Activated CD4-positive, alpha-beta T cell treated with anti-CD3 and anti-CD28 coated beads for 1 hour (primary cell): ENCODE results near the gene AKAP8.
"Not testable (repeated sequence)": the region's sequence is repeated elsewhere in the genome, so short reads cannot be mapped to it uniquely, and the experiment has no call there.

Experiments
- DNase-seq: peaks from one replicate; pipeline ENCODE4 v3.0.0-alpha.2; 2020

AKAP8 gene

DNA sequence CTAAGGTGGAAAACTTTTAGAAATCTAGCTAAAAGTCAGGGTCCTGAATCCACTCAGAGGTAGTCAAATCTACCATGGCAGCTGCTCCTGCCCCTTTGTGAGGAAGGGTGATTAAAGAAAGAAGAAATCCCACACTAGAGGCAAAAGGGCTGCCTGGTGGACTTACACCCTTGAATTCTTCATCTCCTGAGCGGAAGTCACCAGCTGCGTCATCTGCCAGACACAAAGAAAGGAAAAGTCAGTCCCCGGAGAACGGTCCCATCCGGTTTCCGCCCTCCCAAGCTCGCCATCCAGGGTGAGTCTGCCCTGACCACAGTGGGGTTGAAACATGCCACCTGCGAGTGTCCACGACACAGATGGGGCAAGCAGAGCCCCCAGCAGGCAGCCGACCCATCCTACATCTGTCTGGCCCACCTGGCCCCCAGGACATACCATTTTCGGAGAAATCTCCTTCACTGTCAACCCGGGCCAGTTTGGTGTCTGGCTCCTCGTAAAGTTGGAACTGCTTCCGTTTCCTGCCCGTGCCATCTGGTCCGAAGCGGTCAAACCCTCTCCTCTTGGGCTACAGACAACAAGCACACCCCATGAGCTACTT lies 7.7 kb downstream of the AKAP8 start:
- DNase-seq: no peak

DNA sequence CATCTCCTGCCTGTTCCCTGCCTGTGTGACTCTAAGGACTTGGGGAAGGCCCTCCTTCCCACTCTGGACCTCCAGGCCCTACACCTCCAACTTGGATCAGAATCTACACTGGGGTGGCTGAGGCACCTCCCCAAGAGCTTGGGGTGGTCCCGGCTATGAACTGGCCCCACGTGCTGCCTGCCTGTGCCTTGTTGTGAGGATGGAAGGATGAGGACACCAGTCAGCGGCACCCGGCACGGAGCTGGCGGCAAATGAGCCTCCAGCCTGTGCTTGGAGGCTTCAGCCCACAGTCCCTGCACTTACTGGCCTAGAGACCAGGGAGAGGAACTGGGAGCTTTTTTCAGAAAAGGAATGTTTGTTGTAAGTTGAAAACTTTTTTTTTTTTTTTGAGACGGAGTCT lies 8.5 kb downstream of the AKAP8 start:
- DNase-seq: no peak

DNA sequence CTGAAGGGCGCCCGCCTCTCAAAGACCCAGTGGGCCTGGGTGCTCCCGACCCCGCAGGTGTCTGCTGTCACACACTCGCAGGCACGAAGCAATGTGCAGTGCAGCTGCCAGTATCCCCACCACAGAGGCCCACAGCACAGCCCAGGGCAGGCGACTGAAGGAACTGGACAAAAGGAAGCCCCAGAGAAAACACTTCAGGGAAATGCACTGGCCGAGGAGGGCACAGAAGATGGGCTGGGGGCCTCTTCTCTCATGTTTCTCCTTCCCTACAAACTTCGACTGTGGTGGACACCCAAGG lies 10.0 kb downstream of the AKAP8 start:
- no peak for DNase-seq

DNA sequence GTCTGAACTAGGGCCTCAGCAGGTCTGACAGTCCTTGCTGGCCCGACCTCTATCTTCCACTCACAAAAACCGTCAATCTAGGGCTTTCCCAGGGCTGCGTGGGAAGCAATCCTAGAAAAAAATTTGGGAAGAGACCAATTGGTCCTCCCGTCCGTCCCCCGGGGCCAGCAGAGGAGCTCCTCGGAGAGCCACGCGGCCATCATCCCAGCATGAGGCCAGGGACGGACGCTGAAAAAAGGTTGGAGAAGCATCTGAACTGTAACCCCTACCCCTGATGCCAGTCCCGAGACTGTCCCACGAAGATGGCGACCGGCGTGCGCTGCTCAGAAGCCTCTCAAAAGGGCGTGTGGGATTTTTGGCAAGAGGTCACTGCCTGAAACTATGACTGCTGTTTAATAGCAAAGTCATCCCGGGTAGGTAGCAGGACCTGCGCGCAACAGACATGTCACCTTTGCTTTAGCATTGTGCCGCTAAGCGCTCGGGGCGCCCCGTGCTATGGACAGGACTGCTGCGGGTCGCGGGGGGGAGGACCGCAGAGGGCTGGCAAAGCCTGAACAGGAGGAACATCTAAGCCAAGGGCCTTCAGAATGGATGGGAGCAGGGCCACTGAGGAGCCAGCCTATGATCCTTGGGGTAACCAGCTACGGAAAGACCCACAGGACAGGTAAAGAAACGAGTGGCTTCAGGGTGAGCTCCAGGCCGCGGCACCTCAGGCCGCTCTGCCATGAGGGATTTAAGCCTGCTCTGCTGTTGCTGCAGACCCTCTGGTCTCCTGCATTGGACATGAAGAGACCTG lies 10.6 kb downstream of the AKAP8 start:
- no peak for DNase-seq

DNA sequence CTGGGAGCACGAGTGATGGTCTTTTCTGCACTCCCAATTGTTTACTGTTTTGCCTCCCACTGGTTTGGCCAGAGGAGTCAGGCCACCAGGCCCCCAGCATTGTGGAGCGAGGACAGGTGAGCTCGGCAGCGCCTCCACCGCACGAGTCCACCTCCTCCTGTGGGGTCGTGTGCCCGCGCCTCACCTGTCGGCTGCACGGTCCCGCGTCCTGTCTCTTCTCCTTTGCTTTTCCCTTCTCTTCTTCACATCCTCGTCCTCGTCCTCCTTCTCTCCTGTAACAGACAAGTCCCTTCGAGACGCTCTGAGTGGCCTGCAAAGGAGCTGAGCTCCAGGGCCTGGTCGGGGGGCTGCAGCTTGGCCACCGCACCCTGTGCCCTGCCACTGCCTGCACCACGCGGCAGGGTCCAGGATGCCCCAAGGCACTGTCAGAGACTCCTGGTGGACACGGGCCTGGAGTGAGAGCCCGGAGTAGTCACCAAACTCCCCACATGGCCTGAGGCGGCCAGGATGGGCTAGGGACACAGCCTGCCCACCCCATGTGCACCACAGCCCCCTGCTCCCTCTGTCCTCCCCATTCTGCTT lies 11.4 kb downstream of the AKAP8 start:
- no peak for DNase-seq

DNA sequence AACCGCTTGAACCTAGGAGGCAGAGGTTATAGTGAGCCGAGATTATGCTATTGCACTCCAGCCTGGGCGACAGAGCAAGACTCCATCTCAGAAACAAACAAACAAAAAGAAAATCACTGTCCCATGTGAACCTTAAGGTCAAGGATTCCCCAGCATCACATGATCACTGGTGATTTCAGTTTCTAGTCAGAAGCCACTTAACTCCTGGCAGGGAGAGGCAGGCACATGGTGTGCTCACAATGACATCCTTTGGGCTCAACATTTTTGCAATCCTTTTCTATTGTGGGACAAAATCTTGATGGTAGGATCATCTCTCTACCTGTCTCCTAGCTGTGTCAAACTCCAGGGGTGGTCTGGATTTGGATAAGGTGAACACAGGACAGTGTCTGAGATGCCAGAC lies 12.1 kb downstream of the AKAP8 start:
- DNase-seq: no peak

DNA sequence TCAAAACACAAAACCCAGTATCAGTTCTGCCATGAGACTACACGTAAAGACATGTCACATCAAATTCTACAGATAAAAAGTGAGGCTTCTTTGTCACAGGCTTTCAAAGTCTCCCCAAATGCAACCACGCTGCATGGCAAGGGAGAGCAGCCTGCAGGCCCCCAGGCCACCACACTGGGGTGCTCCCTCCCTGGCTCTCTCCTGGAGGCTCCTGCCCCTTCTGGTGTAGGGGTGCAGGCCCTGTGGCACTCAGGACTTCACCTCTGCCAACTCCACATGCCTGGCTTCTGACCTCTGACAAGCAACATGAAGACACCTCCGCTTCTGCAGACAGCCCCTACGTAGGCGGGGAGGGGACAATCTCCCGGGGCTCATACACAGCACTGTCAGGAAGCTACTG lies 14.3 kb downstream of the AKAP8 start:
- no peak for DNase-seq

DNA sequence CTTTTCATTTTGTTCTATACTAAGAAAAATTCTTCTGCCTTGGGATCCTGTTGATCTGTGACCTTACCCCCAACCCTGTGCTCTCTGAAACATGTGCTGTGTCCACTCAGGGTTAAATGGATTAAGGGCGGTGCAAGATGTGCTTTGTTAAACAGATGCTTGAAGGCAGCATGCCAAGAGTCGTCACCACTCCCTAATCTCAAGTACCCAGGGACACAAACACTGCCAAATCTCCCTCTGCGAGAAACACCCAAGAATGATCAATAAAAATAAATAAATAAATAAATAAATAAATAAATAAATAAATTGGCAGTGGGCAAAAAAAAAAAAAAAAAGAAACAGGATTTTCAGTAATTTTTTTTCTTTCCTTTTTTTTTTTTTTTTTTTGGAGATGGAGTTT lies 15.8 kb downstream of the AKAP8 start:
- not testable (repeated sequence) for DNase-seq

DNA sequence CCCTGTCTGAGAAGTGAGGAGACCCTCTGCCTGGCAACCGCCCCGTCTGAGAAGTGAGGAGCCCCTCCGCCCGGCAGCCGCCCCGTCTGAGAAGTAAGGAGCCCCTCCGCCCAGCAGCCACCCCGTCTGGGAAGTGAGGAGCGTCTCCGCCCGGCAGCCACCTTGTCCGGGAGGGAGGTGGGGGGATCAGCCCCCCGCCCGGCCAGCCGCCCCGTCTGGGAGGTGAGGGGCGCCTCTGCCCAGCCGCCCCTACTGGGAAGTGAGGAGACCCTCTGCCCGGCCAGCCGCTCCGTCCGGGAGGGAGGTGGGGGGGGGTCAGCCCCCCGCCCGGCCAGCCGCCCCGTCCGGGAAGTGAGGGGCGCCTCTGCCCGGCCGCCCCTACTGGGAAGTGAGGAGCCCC lies 16.5 kb downstream of the AKAP8 start:
- not testable (repeated sequence) for DNase-seq

DNA sequence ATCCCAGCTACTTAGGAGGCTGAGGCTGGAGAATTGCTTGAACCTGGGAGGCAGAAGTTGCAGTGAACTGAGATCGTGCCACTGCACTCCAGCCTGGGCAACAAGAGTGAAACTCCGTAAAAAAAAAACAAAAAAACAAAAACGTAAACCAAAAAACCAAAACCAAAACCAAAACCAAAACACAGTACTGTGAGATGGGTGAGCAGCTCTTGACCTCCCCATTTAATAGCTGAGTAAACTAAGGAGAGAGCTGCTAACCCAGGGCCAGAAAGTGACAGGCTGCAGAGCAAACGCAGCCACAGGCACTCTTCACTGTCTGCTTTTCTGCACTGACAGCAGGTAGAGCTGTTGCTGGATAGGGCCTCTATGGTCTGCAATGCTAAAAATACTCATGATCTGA lies 19.6 kb downstream of the AKAP8 start:
- not testable (repeated sequence) for DNase-seq

DNA sequence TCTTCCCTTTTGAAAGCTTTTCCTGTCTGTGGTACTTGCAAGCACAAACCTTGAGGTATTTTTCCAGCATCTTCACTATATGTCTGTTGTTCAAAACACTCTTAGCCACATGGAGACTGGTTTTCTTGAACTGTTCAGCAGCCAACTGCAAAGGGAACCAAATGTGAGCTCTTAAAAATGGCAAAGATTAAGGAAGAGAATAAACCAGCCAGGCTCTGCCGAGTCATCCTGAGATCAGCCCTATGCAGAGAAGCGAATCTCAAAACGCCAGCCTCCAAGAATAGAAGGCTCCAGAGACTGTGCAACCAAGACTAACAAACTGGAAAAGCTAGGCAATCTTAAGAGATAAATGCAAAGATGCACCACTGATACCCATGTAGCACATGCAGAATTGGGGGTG lies 20.7 kb downstream of the AKAP8 start:
- DNase-seq: no peak

DNA sequence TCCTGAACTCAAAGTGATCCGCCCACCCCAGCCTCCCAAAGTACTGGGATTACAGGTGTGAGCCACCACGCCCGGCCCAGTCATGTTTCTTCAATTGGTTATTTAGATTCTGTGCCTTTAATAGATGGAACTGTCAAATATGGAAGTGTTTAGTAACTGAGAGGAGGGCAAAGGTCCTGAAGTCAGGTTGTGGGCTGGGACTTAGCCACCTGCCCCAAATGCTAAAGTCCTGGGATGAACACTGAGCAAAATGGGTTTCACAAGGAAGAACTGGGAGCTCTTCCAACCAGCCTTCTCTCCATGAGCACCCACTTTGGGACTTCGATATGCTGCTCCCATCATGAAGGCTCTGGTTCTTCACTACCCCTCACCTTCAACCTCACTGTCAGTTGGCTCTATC lies 21.7 kb downstream of the AKAP8 start:
- DNase-seq: no peak

DNA sequence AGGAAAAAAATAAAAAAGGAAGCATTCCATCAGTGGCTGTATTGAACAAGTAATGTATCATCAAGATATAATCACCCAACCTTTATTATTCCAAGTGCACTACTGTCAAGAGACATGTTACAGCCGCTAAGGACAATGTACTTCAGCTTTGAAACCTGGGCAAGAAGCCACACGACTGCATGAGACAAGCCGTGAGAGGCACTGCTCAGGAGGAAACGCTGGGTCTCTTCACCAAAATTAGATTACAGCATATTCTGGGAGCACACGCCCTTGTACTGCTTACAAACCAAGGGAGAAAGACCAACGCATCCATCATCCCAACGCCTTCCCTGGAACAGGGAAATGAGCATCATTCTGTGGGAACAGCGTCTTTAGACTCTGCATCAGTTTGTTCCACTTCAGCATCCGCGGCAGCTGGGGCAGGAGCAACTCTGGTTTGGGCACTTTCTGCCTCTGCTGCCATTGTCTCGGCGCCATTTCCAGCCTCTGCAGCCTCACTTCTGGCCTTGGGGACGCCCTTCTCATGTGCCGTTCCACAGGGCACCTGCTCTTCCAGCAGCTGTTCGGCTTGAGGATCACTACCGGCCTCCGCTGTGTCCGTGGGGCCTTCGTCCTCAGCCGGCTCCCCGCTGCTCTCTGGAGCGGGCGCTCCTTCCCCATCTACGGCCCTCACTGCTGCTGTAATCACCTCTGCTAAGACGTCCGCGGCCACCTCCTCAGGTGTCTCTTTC lies 24.9 kb downstream of the AKAP8 start:
- DNase-seq: no peak

DNA sequence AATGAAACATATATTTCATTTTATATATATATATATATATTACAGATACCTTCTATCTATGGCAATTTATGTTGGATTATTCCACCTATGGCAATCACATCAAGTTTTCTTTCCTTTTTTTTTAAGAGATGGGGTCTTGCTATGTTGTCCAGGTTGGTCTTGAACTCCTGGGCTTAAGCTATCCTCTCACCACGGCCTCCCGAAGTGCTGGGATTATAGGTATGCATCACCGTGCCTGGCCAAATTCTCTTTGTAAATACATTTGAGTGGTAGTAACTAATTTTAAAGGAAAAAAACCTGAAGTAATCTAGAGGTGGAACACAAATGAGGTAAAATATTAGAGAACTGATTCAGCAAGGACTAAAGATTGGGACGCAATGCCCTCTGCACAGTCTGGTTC lies 25.7 kb downstream of the AKAP8 start:
- DNase-seq: no peak

DNA sequence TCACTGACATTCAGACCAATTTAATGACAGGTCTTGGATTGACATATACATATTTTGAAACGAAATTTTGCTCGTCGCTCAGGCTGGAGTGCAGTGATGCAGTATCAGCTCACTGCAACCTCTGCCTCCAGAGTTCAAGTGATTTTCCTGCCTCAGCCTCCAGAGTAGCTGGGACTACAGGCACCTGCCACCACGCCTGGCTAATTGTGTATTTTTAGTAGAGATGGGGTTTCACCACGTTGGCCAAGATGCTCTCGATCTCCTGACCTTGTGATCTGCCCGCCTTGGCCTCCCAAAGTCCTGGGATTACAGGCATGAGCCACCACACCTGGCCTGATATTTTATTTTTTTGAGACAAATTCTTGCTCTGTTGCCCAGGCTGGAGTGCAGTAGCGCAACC lies 27.1 kb downstream of the AKAP8 start:
- DNase-seq: not testable (repeated sequence)

DNA sequence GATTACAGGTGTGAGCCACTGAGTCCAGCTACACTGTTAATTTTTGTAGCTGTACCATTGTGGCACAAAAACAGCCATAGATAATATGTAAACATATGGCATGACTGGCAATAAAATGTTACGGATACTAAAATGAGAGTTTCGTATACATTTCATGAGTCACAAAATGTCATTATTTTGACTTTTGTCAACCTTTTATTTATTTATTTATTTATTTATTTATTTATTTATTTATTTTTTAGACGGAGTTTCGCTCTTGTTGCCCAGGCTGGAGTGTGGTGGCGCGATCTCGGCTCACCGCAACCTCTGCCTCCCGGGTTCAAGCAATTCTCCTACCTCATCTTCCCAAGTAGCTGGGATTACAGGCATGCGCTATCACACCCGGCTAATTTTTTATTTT lies 38.3 kb downstream of the AKAP8 start:
- DNase-seq: not testable (repeated sequence)

DNA sequence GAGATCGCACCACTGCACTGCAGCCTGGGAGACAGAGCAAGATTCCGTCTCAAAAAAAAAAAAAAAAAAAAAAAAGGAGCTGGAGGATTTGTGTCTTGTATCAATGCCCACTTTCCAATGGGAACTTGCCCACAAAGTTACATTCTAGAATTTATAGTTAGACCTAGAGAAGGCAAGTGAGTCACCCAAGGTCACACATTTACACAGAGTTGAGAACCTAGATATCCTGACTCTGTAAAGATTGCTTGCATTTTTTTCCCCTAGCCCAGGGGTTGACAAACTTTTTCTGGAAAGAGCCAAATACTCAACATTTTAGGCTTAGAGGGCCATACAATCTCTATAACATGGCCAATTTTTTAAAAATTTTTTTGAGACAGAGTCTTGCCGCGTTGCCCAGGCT lies 39.5 kb downstream of the AKAP8 start:
- DNase-seq: no peak

DNA sequence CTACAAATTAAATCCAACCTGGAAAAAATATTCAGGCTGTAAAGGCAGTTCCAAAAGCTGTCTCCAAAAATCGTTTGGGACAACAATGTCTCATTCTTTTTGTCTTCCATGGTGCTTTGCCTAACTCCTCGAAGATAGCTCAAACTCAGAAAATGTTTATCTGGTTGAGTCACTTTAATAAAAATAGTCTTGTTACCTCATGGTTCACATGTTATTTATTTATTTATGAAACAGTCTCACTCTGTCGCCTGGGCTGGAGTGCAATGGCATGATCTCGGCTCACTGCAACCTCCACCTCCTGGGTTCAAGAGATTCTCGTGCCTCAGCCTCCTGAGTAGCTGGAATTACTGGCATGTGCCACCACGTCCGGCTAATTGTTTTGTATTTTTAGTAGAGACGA lies 42.4 kb downstream of the AKAP8 start:
- no peak for DNase-seq

DNA sequence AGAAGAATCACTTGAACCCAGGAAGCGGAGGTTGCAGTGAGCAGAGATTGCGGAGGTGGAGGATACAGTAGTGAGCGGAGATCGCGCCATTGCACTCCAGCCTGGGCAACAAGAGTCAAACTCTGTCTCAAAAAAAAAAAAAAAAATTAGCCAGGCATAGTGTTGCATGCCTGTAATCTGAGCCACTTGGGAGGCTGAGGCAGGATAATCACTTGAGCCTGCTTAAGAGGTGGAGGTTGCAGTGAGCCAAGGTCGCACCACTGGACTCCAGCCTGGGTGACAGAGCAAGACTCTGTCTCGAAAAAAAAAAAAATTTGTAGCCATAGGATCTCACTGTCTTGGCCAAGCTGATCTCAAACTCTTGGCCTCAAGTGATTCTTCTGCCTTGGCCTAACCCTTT lies 43.6 kb downstream of the AKAP8 start:
- not testable (repeated sequence) for DNase-seq

DNA sequence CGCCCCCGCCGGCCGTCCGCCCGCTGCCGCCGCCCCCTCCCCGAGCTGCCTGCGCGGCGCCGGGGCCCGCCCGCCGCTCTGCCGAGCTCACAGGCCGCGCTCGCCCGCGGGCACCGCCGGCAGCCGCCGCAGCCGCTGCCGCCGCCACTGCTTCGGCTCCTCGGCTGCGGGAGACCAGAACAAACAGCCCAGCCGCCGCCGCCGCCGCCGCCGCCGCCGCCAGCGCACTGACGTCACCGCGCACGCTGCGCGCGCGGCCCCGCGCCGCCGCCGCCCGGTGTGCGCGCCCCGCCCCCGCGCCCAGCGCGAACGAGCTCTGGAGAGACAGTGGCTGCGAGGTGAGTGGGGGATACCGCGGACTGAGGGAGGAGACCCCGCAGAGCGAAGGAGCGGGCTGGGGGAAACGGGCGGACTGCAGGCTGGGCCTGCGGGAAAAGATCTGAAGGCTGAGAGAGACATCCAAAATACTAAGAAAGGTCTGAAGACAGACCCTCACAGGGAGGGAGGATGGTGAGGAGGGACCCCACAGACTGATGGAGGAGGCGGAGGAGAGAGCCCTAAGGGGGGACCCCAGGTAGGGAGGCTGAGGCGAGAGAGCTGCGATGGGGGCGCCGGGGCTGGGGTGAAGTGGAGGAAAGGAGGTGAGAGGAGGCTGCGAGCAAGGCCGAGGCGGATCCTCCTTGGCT lies 47.1 kb downstream of the AKAP8 start, which contains the start of gene BRD4:
Gene BRD4 (minus strand): TSS at position 229 of the 686 bp plus-strand sequence. CDS start 59,440 bp downstream, outside the sequence.
- DNase-seq: peak; percentile 66

DNA sequence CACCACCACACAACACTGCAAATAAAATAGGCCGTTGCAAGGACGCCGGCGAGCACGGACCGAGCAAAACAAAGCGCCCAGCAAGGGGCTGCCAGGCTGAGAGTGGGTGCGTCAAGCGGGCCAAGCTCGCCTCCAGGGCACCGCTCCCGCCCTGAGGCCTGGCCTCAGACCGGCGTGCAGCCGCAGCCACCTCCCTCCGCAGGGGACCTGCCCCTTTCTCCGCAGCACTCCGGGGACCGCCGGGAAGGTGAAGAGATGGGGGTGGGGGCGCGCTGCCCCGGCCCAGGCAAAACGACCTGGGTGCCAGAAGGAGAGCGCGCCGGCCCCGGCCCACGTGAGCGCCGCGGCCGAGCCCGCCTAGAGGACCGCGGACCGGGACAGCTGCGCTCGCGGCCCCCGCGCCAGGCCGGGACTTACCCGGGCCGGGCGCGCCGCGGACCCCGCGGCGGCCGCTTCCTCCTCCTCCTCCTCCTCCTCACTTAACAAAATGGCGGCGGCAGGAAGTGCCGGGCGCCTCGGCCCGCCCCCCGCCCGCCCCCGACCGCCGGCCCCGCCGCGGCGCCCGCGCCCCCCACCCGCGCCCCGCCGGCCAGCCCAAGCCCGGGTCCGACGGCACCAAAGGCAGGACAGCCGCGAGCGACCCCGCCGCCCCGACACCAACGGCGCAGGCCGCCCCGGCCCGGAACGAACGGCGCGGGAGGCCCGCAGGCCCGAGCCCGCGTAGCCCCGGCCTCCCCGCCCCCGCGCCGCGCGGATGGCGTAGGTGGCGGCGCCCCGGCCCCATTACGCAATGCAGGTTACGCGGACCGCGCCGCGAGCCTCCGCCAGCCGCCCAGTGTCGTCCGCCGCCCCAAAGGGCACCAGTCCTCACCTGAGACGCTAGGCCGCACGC lies 47.9 kb downstream of the AKAP8 start:
- DNase-seq: peak; percentile 46

DNA sequence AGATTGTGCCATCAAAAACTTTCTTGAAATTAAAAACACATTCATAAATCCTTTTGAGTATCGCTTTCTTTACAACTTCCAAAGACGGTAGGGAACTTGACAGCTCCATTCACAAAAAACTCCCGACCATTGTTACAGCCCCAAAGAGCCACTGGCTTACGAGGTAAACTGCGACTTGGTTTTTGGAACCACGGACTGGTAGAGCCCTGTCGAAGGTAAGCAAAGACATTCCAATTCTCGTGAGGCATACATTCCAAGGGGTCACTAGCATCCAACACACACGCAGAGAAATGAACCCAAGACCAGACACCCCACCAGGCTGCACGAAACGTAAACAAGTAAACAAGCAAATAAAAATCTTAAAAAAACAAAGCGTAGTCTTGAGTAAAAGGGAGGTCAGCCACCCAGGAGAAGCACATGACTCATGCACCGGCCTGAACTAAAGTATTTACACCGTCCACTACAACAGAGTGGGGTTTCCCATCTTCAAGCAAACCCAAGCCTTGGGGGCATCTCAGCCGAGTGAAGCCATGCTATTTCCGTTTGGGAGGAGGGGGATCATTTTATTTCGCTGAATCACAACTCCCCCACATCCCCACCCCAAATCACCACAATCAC lies 48.7 kb downstream of the AKAP8 start:
- no peak for DNase-seq
